Embryonic facial prominence (tissue), 1 donor: ENCODE data around the gene ASTN2.

Source experiments
- DNase-seq: peaks from one replicate; pipeline ENCODE4 v3.0.0-alpha.2; 2016; ENCODE audit errors: extremely low spot score

Gene ASTN2

DNA sequence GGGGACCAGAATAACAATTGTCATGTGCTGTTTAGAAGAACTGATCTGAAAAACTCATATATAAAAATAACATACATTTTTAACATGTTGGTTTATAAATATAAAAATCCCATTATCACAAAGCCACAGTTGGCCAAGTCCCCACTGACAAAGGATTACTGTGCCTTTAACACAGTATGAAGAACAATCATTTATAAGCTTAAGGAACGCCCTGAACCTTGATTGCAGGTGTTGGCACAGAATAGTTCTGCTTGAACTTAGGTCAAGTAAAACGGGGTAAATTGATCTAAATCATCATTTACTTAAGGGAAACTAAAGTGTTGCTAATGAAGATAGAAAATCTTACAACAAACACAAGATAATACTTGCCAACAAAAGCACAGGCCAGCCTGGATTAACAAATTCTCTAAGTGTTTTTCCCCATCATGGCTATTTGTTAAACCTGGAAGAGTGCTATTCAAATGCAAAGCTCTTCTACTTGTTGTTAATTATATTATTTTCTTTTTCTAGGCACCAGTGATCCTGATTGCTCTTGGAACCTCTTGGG lies 46.1 kb downstream of the ASTN2 start:
- DNase-seq, result no peak

DNA sequence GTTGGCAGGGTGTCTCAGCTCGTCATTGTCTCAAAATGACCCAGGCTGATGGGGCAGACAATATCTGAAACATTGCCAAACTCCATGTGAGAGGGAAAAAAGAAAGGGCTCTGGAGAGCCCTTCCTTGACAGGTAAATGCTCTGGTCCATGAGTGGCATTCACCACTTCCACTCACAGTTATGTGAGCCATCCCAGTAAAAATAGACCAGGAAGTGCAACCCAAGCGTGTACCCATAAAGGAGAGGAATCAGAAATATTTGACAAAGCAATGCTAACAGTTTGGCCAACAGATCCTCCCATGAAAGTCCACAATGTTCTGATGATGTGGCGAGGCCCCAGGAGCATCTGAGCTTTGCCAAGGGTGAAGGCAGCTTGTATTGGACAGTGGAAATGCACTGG lies 49.4 kb downstream of the ASTN2 start:
- DNase-seq, result no peak

DNA sequence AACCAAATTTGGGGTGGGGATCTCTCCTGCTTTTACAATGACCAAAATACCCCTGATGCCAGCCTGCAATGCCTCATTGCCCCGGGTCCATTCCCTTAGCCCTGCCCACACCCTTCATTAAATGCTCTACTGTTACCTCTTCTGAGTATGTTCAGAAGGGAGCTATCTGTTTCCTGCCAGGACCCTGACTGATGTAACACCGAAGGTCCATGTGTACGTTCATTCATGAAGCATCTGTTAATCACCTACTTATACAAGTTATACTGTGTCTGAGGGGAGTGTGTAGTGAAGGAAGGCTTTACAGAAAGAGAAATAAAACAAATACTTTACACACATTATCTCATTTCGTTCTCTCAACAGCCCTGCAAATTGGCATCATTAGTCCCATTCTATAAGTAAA lies 51.9 kb downstream of the ASTN2 start:
- DNase-seq, result no peak

DNA sequence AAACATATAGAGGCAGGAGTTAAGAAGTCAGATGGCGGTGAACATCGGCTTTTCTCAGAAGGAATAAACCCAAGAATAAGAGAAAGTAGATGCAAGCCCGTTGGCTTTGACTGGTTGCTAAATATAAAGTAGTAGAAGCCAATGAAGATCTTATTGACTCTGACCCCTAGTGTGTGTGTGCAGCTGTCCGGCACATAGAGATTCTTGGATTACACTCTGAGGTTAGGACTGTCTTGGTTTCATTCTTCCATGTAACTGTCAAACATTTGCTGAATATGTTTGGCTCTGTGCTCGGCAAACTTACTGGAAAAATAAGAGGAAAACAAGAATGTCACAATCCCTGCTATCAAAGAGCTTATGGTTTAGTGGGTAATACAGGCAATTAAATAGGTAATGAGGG lies 54.9 kb downstream of the ASTN2 start:
- no peak for DNase-seq

DNA sequence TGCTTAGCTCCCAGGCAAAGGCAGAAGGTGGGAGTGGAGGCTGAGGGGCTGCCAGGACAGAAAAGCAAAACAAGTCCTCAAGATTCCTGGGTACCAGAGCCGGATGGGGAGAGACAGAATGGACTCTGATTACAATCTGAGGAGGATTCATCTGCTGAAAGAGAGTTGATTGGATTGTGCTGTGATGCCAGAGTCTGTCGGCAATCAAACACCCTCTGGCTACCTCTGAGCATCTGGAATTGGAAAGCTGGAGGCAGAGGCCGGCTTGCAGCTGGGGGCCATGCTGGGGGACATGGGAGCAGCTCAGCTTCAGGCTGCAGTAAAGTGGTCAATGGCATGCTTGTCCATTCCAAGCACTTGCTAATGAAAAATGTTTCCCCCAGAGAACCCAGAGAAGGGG lies 59.3 kb downstream of the ASTN2 start:
- no peak for DNase-seq

DNA sequence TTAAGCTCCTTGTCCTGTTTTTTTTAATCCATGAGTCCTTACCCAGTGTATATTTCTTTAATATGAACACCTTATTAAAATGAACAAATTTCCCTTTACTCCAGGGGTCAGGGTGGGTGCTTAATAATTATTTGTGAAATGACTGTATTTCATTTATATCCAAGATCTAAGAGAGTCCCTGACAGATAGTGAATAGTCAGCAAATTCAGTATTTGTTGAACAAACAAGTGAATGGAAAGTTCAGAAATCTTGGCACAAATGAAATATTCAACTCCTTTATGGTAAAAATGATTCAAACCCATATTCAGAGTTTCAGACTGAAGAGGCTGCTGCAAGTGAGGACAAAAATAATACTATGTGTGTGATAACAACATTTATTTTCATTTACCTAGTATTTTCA lies 59.9 kb downstream of the ASTN2 start:
- no peak for DNase-seq

DNA sequence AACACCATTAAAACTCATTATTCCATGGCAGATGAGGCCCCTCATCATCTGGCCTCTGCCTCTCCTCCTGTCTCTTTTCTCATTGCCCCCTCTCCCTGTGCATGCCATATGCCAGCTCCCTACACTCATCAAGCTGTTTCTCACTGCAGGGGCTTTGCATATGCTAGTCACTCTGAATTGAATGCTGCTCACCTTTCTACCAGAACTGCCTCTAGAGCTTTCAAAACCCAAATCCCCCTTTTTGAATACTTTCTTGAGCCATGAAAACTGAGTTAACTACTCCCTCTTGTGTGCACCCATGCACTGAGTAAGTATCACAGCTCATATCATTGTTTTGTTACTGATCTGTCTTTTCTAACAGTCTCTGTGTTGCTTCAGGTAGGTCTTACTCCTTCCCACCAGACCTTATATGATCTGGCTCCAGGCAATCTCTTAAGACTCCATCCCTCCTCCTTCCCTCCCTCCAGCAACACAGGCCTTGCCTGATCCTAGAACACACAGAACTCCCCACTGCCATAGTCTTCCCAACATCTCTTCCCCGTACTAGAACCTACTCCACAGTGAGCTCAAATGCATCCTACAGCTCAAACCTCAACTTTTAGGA lies 60.5 kb downstream of the ASTN2 start:
- no peak for DNase-seq

DNA sequence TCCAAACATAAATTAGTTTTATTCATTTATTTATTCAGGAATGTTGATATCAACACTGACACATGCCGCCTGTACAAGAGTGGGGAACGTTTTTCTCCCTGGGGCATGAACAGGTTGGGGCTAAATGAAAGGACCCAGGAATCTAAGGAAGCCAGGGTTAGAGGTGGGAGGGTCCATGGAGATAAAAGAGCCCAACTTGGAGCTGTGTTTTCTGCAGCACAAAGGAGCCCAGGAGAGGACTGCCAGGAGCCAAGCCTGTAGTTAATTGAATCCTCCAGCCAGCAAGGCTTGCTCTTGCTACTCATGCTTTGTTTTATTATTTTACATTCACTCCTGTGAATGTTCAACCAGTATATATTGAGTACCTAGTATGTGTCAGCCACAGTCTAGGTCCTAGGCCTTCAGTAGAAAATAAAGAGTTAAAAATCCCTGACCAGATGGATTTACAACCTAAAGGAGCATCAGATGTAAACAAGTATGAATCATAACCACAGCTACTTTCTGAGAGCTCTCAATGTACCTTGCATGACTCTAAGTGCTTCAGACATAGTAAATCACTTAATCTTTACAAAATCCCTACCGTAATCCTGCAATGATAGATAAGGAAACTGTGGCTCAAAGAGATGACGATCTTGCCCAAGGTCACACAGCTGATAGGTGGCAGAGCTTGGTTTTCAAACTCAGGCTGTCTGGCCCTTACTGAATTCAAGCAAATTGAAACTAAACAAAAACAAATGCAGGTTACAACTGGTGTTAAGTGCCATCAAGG lies 69.8 kb downstream of the ASTN2 start:
- no peak for DNase-seq

DNA sequence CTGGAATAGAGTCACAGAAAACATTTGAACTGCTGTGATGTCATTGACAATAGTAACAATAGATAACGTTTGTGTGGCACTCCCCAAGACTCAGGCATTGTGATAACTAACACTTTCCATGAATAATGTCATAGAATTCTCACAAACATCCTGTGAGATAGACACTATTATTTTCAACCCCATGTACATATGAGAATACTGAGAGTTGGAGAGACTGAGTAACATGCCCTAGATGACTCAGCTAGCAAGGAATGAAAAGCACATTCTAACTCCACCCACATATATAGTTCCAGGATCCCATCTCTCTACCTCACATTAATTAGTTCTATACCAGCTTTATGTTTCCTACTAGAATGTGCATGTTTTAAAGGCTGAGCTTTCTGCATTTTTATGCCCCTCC lies 71.4 kb downstream of the ASTN2 start:
- DNase-seq, result no peak

DNA sequence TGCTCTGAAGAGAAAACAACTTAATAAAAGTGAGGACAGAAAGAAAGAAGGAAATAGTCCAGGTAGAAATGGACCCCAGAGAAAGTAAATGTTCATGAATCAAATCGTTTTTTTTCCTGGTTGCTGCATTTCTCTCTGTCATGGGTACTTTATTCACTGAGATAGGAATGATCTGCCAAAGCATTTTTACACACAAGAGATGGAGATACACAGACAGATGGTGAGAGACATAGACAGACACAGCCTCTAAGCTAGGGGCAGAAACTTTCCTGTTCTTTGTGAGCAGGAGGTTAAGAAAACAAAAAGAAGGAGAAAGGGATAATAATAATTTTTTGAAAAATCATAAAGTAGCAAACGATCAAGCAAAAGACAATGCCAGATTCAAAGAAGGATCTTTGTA lies 73.7 kb downstream of the ASTN2 start:
- DNase-seq, result no peak

DNA sequence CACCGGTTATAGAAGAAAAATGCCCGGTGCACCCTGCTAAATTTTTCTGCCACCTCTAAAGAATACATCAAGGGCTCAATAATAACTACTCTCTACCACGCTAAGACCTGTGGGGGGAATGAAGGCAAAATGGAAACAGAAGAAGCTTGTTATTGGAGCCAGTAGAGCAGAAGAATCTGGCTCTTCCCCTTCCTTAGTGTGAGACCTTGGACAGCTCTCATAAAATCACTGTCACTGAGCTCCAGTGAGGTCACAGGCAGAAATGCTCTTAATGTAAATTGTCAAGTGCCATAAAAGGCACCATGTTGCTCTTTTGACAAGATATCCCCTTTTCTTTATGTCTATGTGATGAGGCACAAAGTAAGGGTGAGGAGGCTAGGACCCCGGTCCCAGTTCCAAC lies 74.4 kb downstream of the ASTN2 start:
- DNase-seq, result no peak

DNA sequence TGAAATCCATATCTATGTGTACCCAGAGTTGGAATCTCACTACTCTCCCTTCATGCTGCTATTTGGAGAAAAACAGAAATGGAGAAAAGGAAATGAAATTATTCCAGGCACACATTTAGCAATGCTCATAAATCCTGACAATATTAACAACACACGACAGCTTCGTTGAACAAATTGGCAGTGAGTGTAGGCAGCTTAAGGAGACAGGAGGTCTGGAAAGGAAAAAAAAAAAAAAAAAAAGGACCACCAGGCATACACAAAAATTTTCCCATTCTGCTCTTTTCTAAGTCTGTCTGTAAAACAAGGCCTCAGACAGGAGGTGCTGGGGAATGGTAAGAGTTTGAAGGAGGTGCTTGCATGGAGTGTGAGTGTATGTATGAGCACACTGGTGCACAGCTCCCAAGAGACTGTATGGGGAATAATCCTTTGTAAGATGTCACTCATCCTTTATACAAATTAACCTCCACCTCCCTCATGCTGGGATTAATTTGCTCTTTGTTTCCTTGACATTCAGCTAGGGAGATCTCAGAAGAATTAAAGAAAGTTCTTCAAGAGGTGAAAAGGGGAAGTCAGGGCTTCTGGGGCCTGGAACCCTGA lies 78.9 kb downstream of the ASTN2 start:
- no peak for DNase-seq

DNA sequence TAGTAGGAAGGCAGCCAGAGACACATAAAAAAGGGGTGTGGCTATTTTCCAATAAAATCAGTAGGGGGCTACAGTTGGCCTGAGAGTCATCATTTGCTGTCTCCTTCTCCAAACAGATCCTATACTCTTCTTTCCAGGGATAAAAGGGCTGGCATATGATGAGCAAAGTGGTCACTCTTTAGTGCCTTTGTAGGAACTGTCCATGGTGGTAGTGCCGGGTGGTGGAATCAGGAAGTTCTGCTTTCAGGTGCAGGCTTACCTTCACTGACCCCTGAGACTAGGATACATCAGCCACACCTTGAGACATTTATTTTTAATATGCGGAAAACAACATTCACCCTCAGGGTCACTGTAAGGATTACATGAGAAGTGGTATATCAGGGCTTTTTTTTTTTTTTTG lies 80.8 kb downstream of the ASTN2 start:
- DNase-seq, result no peak

DNA sequence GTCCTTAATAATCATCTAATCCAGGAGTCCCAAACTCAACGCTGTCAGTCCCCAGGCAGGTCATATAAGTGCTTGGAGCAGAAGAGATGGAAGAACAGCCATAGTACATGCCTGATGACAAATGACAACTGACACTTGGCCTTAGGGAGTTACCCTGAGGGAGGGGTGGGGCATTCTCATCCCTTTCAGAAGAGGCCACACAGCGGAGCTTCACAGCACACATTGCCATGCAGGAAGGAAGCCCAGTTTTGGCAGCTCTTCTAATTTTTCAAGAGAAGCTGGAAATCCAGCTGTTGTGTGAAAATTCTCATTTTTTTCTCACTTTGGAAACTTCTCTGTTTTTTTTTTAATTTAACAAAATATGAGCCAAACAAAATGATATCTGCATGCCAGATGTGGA lies 89.0 kb downstream of the ASTN2 start:
- no peak for DNase-seq

DNA sequence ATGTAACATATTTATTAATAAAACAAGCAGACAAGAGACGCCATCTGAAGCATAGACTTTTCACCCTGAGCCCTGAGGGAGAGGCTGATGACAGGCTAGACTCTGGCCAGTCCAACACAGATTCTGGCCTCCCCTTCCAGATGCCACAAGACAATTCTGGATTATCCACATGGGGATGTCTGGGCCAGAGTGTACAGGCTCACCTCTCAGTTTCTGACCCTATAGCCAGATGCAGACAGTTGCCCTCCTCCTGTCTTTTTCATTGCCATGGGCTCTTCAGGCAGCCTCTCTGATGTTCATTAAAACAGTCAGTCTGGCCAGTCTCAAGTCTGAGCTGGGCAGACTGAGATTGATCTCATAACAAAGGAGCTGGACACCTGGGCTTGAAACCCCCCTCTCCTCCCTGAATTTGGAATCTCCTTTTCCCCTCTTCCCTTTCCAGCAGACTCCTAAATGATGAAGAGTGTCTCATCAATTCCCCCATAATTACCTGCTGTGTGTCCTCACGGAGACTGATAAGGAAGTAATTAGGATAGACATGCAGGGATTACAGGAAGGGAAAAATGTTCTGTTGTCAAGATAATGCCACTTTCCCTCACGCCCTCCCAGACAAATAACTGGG lies 89.6 kb downstream of the ASTN2 start:
- DNase-seq, result no peak

DNA sequence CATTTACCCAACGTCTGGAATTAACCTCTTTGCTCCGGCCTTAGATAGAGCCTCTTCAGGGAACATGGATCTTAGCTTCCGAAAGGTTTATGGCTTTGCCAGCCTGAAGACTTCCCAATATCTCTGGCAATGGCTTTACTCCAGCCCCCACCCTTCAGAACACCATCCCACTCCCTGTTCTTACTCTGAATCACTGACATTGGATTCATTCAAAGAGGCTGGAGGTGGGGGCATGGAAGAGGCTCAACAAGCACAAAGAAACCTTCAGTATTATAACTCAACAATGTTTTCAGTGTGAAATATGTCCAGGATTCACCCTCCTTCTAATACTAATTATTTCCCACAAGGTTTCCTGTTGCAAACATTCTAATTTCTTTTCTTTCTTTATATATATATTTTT lies 91.5 kb downstream of the ASTN2 start:
- DNase-seq, result no peak

DNA sequence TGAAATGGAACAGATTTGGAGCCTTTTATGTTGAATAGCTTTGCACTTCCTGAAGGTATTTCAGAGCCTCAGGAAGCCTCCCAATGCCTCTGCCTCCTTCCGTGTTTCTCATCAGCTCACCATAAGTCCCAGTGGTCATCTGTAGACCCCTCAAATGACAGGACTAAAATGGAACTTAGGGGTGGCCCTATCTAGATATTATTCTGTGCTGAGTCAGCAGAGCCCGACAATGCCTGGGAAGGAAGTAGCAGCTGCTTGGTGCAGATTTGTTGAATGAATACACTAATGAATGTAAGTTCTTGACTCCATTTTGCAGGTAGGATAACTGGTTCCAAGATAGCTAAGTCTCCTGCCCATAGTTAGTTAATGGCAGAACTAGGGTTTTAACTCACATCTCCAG lies 97.7 kb downstream of the ASTN2 start:
- no peak for DNase-seq

DNA sequence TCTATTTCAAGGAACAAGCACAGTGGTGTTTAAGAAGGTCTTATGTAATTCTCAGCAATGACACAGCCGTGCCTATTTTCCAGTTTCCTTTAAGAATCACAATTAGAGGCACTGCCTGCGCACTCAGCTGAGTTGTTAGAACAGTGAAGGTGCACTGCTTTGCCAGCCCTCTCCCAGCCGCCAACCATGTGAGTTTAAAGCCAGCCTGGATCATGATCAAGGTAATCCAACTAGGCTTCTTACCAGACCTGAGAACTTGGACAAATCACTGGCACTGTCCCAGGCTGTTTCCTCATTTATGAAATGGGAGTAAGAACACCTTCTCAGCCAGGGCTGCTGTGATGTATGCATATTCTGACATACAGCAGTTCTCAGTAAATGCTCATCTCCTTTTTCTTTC lies 99.6 kb downstream of the ASTN2 start:
- DNase-seq, result no peak

DNA sequence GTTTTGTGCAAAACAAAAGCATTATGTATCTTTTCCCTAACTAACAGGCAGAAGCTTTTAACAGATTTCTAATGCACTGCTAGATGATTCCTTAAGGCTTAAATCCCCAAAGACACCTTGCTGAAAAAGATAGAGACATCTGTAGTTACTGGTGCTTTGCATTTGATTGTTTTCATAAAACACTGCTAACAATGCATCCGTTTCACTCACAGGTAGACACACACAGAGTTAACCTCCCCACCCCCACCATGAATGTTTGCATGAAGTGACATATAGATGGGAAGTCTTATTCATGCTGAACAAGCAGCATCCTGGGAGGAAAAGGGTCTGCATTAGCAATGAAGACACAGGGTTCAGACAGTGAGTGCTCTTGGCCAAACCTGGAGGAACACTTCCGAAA lies 100.9 kb downstream of the ASTN2 start:
- no peak for DNase-seq

DNA sequence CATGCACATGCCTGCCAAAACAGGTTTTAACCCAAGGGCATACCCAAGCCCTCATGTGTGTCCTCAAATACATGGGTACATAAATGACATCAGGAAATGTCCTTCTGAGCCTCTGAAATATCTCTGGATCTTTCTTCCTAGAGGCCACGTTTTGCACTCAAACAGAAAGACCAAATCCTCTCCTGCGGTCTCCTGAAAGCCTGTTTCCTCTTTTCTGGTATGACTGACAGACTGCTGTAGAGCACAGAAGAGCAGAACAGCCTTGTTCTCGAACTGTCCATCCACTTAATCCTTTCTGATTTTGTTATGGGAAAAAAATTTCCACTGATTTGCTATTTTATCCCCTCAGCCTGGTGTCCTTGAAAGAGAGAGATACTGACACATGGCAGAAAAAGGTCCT lies 107.2 kb downstream of the ASTN2 start:
- DNase-seq, result no peak

DNA sequence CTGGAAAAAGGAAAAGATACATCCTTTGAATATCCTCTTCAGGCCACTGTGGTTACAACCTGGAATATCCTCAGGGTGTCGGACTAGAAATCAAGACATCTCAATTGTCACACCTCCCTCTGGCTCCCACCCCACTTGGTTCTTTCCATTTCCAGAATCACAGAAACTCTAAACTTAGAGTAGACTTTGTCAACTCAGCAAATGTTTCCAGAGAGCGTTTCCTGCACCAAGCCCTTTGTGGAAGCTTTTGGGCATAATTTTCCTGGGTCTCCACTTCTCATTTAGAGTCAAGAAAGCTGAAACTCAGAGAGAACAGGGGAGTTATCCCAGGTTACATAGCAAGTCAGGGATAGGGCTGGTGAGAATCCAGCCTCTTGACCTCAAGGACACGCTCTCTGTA lies 108.8 kb downstream of the ASTN2 start:
- no peak for DNase-seq

DNA sequence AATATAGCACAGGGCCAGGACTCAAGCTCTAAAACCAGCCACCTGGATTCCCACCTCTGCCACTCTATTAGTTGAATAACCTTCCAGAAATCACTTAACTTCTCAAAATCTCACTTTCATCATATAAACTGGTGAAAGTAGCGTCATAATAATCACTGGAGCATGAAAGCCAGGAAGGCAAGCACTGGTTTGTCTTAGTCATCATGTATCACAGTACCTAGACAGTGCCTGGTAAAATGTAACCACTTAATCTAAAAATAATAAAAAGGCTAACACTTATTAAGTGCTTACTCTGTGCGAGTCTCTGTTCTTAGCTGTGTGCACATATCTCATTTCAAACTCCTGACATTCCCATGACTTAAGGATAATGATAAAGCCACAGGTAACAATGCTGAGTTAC lies 109.4 kb downstream of the ASTN2 start:
- DNase-seq, result no peak

DNA sequence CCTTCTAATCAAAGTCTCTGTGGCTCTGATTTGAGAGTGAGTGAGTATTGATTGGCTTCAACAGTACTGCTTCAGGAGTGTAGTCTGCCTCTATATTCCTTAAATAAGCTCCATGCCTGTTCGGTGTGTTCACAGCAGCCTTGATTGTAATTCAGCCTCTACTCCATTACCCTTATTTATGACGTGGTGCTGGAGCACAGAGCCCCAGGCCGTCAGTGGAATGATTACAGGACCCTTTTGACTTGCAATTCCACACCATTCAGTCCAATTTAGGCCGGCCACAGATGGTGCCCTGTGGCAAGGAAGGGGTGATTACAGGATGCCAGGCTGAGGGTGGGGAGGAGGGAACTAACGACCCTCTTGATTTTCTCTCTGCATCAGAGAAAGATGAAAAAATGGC lies 110.3 kb downstream of the ASTN2 start:
- no peak for DNase-seq
